Colonic mucosa (tissue), 4 donors: ENCODE results near the gene GALNT17. TPM values are rescaled to one million over a fixed set of nuclear protein-coding genes. Genes with fewer than 3 reads are reported as not detected.

Source experiments
- DNase-seq: peaks from one replicate; pipeline ENCODE4 v3.0.0-alpha.2; 2020
- H3K27ac ChIP-seq: fragments of 200-600 bp; one replicate; pipeline ENCODE4 v1.8.0; 2021
- H3K27me3 ChIP-seq: fragments of 200-600 bp; one replicate; pipeline ENCODE4 v1.8.0; 2021
- H3K36me3 ChIP-seq: fragments of 200-600 bp; one replicate; pipeline ENCODE4 v1.8.0; 2021
- H3K4me1 ChIP-seq: fragments of 200-600 bp; one replicate; pipeline ENCODE4 v1.8.0; 2021; ENCODE audit warnings: mild to moderate bottlenecking
- H3K4me3 ChIP-seq: fragments of 200-600 bp; one replicate; pipeline ENCODE4 v1.8.0; 2021
- H3K9ac ChIP-seq, 2 donors: one replicate each; pipeline ENCODE4 v1.7.0; 2013; ENCODE audit warnings: control low read depth in 2 of 2, low read depth in 2 of 2, low read length in 2 of 2
- H3K9me3 ChIP-seq: fragments of 200-600 bp; one replicate; pipeline ENCODE4 v1.8.0; 2021
- intact Hi-C: fragments of 100-400 bp; cut with DNase I; formaldehyde crosslinking; loops from one replicate; pipeline ENCODE4 v1.14.1; 2022
- total RNA-seq, 2 donors: library from RNA; stranded (reverse); fragmentation: NEBNext Ultra II Directional in 1 of 2; extraction: Animal tissue kit (Norgen Biotek cat#: 25700) in 1 of 2; gene quantifications; one replicate each; pipeline ENCODE4 v1.2.1, GENCODE V29; 2021
- TF ChIP-seq, protein P1 (sequence below): fragments of 200-600 bp; IDR thresholded peaks from one replicate; pipeline ENCODE4 v1.8.0; 2022; ENCODE audit warnings: antibody characterized with exemption, mild to moderate bottlenecking
- donor health status: healthy.
- donor health status: DM: no; HTN: no; CAD: no.
- donor health status: DM: no; HTN: no; CAD: no.

GALNT17 gene
- total RNA-seq, 2 donors from 2014 or later = 0.37 to 1.3 TPM

DNA sequence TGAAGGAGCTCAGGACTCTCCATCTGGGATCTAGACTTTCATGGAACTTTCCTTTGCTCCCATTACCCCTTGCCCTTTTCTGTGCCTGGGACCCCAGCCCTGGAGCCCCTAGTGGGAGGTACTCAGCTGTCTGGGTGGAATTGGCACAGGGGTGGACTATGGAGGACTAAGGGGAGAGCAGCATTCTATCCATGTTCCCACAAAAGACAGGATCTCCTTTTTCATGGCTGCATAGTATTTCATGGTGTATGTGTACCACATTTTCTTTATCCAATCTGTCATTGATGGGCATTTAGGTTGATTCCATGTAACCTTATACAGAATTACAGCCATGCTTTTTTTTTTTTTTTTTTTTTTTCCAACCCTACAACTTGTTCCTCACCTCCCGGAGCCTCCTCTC, 89.1 kb downstream of the GALNT17 start:
- H3K9ac ChIP-seq = no peak overlapping the region
- H3K9me3 ChIP-seq = no peaks in the 10 kb centered on the region
- DNase-seq = no peak
- no peaks in the 10 kb centered on the region for H3K4me1 ChIP-seq
- TF ChIP-seq, protein P1, sequence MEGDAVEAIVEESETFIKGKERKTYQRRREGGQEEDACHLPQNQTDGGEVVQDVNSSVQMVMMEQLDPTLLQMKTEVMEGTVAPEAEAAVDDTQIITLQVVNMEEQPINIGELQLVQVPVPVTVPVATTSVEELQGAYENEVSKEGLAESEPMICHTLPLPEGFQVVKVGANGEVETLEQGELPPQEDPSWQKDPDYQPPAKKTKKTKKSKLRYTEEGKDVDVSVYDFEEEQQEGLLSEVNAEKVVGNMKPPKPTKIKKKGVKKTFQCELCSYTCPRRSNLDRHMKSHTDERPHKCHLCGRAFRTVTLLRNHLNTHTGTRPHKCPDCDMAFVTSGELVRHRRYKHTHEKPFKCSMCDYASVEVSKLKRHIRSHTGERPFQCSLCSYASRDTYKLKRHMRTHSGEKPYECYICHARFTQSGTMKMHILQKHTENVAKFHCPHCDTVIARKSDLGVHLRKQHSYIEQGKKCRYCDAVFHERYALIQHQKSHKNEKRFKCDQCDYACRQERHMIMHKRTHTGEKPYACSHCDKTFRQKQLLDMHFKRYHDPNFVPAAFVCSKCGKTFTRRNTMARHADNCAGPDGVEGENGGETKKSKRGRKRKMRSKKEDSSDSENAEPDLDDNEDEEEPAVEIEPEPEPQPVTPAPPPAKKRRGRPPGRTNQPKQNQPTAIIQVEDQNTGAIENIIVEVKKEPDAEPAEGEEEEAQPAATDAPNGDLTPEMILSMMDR = no peak
- H3K27ac ChIP-seq = no peak overlapping the region
- intact Hi-C loops = no loop called here
- no peaks in the 10 kb centered on the region for H3K36me3 ChIP-seq
- H3K27me3 ChIP-seq = no peaks in the 10 kb centered on the region
- no peak overlapping the region for H3K4me3 ChIP-seq

DNA sequence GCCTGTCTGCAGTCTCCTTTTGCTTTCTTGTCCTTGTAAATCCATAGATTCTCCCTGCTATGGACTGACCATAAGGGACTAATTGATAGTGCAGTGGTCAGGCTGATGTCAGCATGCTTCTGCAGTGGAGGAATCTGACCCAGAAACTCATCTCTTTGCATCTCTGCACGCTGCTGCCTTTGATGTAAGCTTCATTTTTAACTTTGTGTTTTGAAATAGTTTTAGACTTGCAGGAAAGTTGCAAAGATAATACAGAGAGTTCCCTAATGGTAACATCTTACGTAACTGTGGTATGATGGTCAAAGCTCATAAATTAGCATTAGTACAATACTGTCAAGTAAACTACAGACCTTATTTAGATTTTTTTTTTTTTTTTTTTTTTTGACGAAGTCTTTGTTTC, 89.6 kb downstream of the GALNT17 start:
- no peaks in the 10 kb centered on the region for H3K27me3 ChIP-seq
- no peaks in the 10 kb centered on the region for H3K4me1 ChIP-seq
- no peak overlapping the region for H3K27ac ChIP-seq

DNA sequence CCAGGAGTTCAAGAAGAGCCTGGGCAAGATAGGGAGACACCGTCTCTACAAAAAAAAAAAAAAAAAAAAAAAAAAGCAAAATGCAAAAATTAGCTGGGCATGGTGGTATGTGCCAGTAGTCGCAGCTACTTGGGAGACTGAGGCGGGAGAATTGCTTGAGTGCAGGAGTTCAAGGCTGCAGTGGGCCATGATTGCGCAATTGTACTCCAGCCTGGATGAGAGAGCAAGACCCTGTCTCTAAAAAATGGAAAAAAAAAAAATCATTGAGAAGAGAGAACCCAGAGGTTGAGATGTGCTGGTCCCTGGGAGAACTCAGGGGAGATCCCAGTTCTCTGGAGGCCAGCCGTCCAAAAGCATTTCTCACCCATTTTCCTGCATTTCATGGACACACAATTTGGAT, 95.2 kb downstream of the GALNT17 start:
- no peak overlapping the region for H3K27ac ChIP-seq
- no peaks in the 10 kb centered on the region for H3K27me3 ChIP-seq
- no peak for DNase-seq
- no peak overlapping the region for H3K4me3 ChIP-seq
- TF ChIP-seq, protein P1 = no peak
- no peaks in the 10 kb centered on the region for H3K4me1 ChIP-seq
- H3K9me3 ChIP-seq = no peaks in the 10 kb centered on the region
- intact Hi-C loops = no loop called here
- no peaks in the 10 kb centered on the region for H3K36me3 ChIP-seq
- H3K9ac ChIP-seq = no peak overlapping the region

More for the DNA sequence above, 89.6 kb downstream of the GALNT17 start:
- intact Hi-C loops = no loop called here
- TF ChIP-seq, protein P1 = no peak
- Histone ChIP-seq H3K9me3 (no peaks in the 10 kb centered on the region), H3K9ac (no peak overlapping the region), H3K36me3 (no peaks in the 10 kb centered on the region), H3K4me3 (no peak overlapping the region)
- no peak for DNase-seq

DNA sequence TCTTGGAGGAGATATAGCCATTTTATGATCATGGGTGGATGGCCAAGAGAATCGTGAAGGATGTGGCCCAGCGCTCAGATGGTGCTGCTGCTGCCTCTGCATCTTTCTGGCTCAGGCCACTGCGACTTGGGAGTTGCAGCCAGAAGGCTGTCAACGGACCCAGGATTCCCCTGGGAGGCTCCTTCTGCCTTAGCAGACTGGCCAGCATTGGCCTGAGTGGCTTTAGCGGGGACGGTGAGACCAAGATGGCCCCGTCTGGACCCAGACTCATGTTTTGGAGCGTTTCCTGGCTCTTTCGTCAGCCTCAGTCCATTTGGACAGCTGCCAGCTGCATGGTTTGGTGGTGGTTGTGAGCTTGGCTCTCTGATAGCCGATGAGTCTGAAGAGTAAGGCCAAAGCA, 97.2 kb downstream of the GALNT17 start:
- Histone ChIP-seq H3K27me3 (no peaks in the 10 kb centered on the region), H3K9me3 (no peaks in the 10 kb centered on the region), H3K9ac (no peak overlapping the region), H3K4me3 (no peak overlapping the region), H3K27ac (no peak overlapping the region), H3K4me1 (no peaks in the 10 kb centered on the region), H3K36me3 (no peaks in the 10 kb centered on the region)
- intact Hi-C loops = no loop called here
- DNase-seq = no peak
- TF ChIP-seq, protein P1 = no peak

GRCh38 chr7:71229699-71230098, 97.8 kb downstream of the GALNT17 start:
- no peaks in the 10 kb centered on the region for H3K4me1 ChIP-seq
- intact Hi-C loops = no loop called here
- H3K27ac ChIP-seq = no peak overlapping the region
- no peak overlapping the region for H3K4me3 ChIP-seq
- no peak overlapping the region for H3K9ac ChIP-seq
- H3K9me3 ChIP-seq = no peaks in the 10 kb centered on the region
- no peaks in the 10 kb centered on the region for H3K27me3 ChIP-seq
- no peak for DNase-seq
- H3K36me3 ChIP-seq = no peaks in the 10 kb centered on the region
- TF ChIP-seq, protein P1 = no peak

- H3K9ac ChIP-seq = no peak overlapping the region
- no peaks in the 10 kb centered on the region for H3K27me3 ChIP-seq
- H3K36me3 ChIP-seq = no peaks in the 10 kb centered on the region
- H3K4me3 ChIP-seq = no peak overlapping the region
- no peaks in the 10 kb centered on the region for H3K9me3 ChIP-seq
- intact Hi-C loops = no loop called here
- no peak overlapping the region for H3K27ac ChIP-seq
- no peaks in the 10 kb centered on the region for H3K4me1 ChIP-seq
- no peak for DNase-seq
- TF ChIP-seq, protein P1 = no peak
These were observed 103.3 kb downstream of the GALNT17 start for GRCh38 chr7:71235253-71235652.
